K562 (cell line): ENCODE data around the gene LYZL6. TPM values are rescaled to one million over a fixed set of nuclear protein-coding genes. Genes with fewer than 3 reads are reported as not detected.
A peak's percentile ranks its signal among the peaks of the same experiment; 100 is the strongest.

ENCODE experiments used
- CXXC5 ChIP-seq: fragments of 250-450 bp; sonication (Bioruptor Pico); IDR thresholded peaks from 2 replicates; pipeline ENCODE4 v1.8.0; 2022; ENCODE audit warnings: inconsistent platforms, mild to moderate bottlenecking, moderate library complexity
- EHMT2 ChIP-seq: fragments of 450-650 bp; IDR thresholded peaks from 2 replicates; pipeline ENCODE4 v1.6.1; 2018; ENCODE audit warnings: antibody characterized with exemption
- ELF4 ChIP-seq: fragments of 450-650 bp; formaldehyde crosslinking; IDR thresholded peaks from 2 replicates; pipeline ENCODE4 v1.4.0; 2022; ENCODE audit warnings: missing genetic modification characterization
- ETV1 ChIP-seq: fragments of 450-650 bp; conservative IDR thresholded peaks from 2 replicates; pipeline ENCODE4 v1.6.1; 2016; ENCODE audit warnings: missing genetic modification characterization, control low read depth, low read depth, missing compliant biosample characterization
- HDAC1 ChIP-seq, 2 experiments: fragments of 450-650 bp; IDR thresholded peaks; 2 replicates each; pipeline ENCODE4 v1.6.1; 2016 to 2017; ENCODE audit warnings: inconsistent platforms in 1 of 2, mild to moderate bottlenecking in 1 of 2, moderate library complexity in 1 of 2
- MYNN ChIP-seq, 2 experiments: sonication (generic); formaldehyde crosslinking in 1 of 2; IDR thresholded peaks; 2 replicates each; pipeline versions ENCODE4 v1.5.0 to v1.6.1; 2016 to 2020; ENCODE audit warnings: antibody characterized with exemption in 1 of 2, missing genetic modification reagents in 1 of 2
- PCBP2 ChIP-seq: fragments of 200-400 bp; formaldehyde crosslinking; IDR thresholded peaks from 2 replicates; pipeline ENCODE4 v1.6.1; 2018; ENCODE audit warnings: low read length, low read depth, mild to moderate bottlenecking, moderate library complexity; ENCODE audit not compliant: poor library complexity, severe bottlenecking
- REST ChIP-seq, 2 experiments: fragments of 450-650 bp; formaldehyde crosslinking in 1 of 2; IDR thresholded peaks; 2 replicates each; pipeline versions ENCODE4 v1.4.0 to v1.6.1; 2014 to 2020; ENCODE audit warnings: mild to moderate bottlenecking in 2 of 2, borderline replicate concordance in 1 of 2, low read depth in 1 of 2
- TAL1 ChIP-seq: fragments of 450-650 bp; IDR thresholded peaks from 2 replicates; pipeline ENCODE4 v1.6.1; 2016; ENCODE audit warnings: mild to moderate bottlenecking
- TBL1XR1 ChIP-seq, 2 experiments: IDR thresholded peaks; 2 replicates each; pipeline ENCODE4 v1.6.1; 2012; ENCODE audit warnings: improper control_type of control experiment in 2 of 2, low read length in 2 of 2, mild to moderate bottlenecking in 1 of 2
- THRAP3 ChIP-seq: fragments of 450-650 bp; IDR thresholded peaks from 2 replicates; pipeline ENCODE4 v1.6.1; 2016; ENCODE audit warnings: mild to moderate bottlenecking, inconsistent platforms, borderline replicate concordance
- YY1 ChIP-seq, 3 experiments: IDR thresholded peaks; 2 replicates each; pipeline ENCODE4 v1.6.1; 2011; ENCODE audit warnings: low read length in 2 of 3, mild to moderate bottlenecking in 2 of 3, moderate library complexity in 2 of 3, borderline replicate concordance in 1 of 3, control low read depth in 1 of 3, low read depth in 1 of 3; ENCODE audit not compliant: insufficient read depth in 3 of 3, insufficient replicate concordance in 2 of 3, control insufficient read depth in 1 of 3, insufficient read length in 1 of 3; ENCODE audit errors: extremely low read depth in 1 of 3
- ZNF24 ChIP-seq: fragments of 450-650 bp; IDR thresholded peaks from 2 replicates; pipeline ENCODE4 v1.6.1; 2016
- ZNF639 ChIP-seq, 2 experiments: fragments of 200-800 bp in 1 of 2; sonication (Bioruptor generic) in 1 of 2; sonication (generic) in 1 of 2; formaldehyde crosslinking in 1 of 2; IDR thresholded peaks in 1 of 2; conservative IDR thresholded peaks in 1 of 2; 2 replicates each; pipeline versions ENCODE4 v1.5.0 to v1.6.1; 2016 to 2020; ENCODE audit warnings: missing compliant biosample characterization in 1 of 2, missing genetic modification characterization in 1 of 2, missing genetic modification reagents in 1 of 2
- polyA plus RNA-seq, 8 experiments: library from polyadenylated mRNA; depleted of rRNA in 4 of 8; stranded (reverse) in 5 of 8; unstranded in 3 of 8; fragments of >200 nt; fragmentation: Nextera tagmentation in 2 of 8; fragmentation: Illumina TruSeq in 1 of 8; extraction: Ambion mirVana in 2 of 8; extraction: Trizol in 1 of 8; gene quantifications; 2 replicates each; pipeline versions ENCODE4 v1.2.1 to v1.2.3, GENCODE V29; 2011 to 2014; ENCODE audit warnings: inconsistent platforms in 1 of 8, missing spikeins in 1 of 8
- total RNA-seq, 7 experiments: library from RNA; depleted of rRNA in 6 of 7; stranded (reverse); fragments of >200 nt in 6 of 7; fragmentation: Illumina TruSeq in 2 of 7; extraction: Trizol in 2 of 7; gene quantifications; 2 replicates each; pipeline versions ENCODE4 v1.2.1 to v1.2.3, GENCODE V29; 2011 to 2021; ENCODE audit warnings: low replicate concordance in 1 of 7
- TF ChIP-seq, protein P1 (sequence below): fragments of 450-650 bp; IDR thresholded peaks from 2 replicates; pipeline ENCODE4 v1.6.1; 2016; ENCODE audit warnings: antibody characterized with exemption

Gene LYZL6
- total and polyA plus RNA-seq, 9 of the 15 experiments (the other 6 are each of a cell fraction or from before 2014, with no cell fraction given) = not detected

- TF ChIP-seq REST (IDR thresholded peaks at IDR 0.05; ENCODE audit: borderline replicate concordance) (no peak), REST (CRISPR knock-in tag; IDR thresholded peaks at IDR 0.05; ENCODE audit: low read depth) (no peak), TAL1 (peak; percentile 88), MYNN (IDR thresholded peaks at IDR 0.05) (peak; percentile 14; the same call in 1 of the 2 replicates), MYNN (CRISPR knock-in tag; IDR thresholded peaks at IDR 0.05) (no peak), ETV1 (0 out of 2 replicates have a peak, but pooled peaks have one; percentile 38), ELF4 (CRISPR knock-in tag) (peak; percentile 42; the same call in 1 of the 2 replicates), PCBP2 (no peak), TBL1XR1 (IDR thresholded peaks at IDR 0.05; ENCODE audit: low read length in 2 of 2) (peak in 1 of 2 experiments; percentile 44; a peak in 1 of 4 replicates), HDAC1 (IDR thresholded peaks at IDR 0.05) (peak in 1 of 2 experiments; percentile 65; a peak in 2 of 4 replicates), ZNF639 (CRISPR knock-in tag; conservative IDR thresholded peaks at IDR 0.05 in 1 of 2, IDR thresholded peaks at IDR 0.05 in 1 of 2) (no peak), CXXC5 (peak; percentile 55; the same call in 1 of the 2 replicates), THRAP3 (no peak), EHMT2 (peak; percentile 43; the same call in 1 of the 2 replicates), YY1 (IDR thresholded peaks at IDR 0.05; ENCODE audit: borderline replicate concordance in 1 of 3, control insufficient read depth in 1 of 3, extremely low read depth in 1 of 3, insufficient read depth in 3 of 3, insufficient read length in 1 of 3, insufficient replicate concordance in 2 of 3, low read depth in 1 of 3, low read length in 2 of 3) (peak in 1 of 3 experiments; percentile 21), ZNF24 (peak; percentile 69; the same call in 1 of the 2 replicates)
- TF ChIP-seq, protein P1, sequence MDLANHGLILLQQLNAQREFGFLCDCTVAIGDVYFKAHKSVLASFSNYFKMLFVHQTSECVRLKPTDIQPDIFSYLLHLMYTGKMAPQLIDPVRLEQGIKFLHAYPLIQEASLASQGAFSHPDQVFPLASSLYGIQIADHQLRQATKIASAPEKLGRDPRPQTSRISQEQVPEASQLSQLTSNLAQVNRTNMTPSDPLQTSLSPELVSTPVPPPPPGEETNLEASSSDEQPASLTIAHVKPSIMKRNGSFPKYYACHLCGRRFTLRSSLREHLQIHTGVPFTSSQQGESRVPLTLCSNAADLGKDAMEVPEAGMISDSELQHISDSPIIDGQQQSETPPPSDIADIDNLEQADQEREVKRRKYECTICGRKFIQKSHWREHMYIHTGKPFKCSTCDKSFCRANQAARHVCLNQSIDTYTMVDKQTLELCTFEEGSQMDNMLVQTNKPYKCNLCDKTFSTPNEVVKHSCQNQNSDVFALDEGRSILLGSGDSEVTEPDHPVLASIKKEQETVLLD = peak; percentile 51; the same call in 1 of the 2 replicates
Measured at GRCh38 chr17:35912339-35912912, 31.1 kb downstream of the LYZL6 start (continued).
